ENCODE measurements around the gene SERPINC1. TPM values are rescaled to one million over a fixed set of nuclear protein-coding genes. Genes with fewer than 3 reads are reported as not detected.

SERPINC1 gene
- total RNA-seq, 2 donors from 2014 or later: not detected

Other genes starting within 250 kb of the SERPINC1 start
- not detected for gene ANKRD45, start 247.5 kb downstream of the SERPINC1 start, total RNA-seq
- 10 to 100 TPM; 24.8 to 32.1 TPM for gene KLHL20, start 202.3 kb downstream of the SERPINC1 start, total RNA-seq
- gene DARS2, start 92.7 kb downstream of the SERPINC1 start, total RNA-seq: 1 to 10 TPM; 4.0 to 5.3 TPM
- 1 to 10 TPM; 4.7 to 7.1 TPM for gene CENPL, start 92.4 kb downstream of the SERPINC1 start, total RNA-seq
- gene GAS5, start 49.3 kb downstream of the SERPINC1 start, total RNA-seq: 100 to 1,000 TPM; 604 to 736 TPM
- 10 to 100 TPM; 14.7 to 15.4 TPM for gene ZBTB37, start 48.9 kb downstream of the SERPINC1 start, total RNA-seq
- 10 to 100 TPM; 41.7 to 50.0 TPM for gene RC3H1, start 105.0 kb upstream of the SERPINC1 start, total RNA-seq
- gene RABGAP1L, start 242.2 kb upstream of the SERPINC1 start, total RNA-seq: 100 to 1,000 TPM; 112 to 120 TPM